A549 treated with RU486 at 1 μM for 4 hours (cell line): Measurements from ENCODE around the gene HEATR5A. TPM values are rescaled to one million over a fixed set of nuclear protein-coding genes. Genes with fewer than 3 reads are reported as not detected.

ENCODE experiments used
- total RNA-seq: library from RNA; stranded (reverse); fragments of 200-300 nt; extraction: Qiagen RNA extraction; gene quantifications from 5 replicates; pipeline ENCODE4 v1.2.3, GENCODE V29; 2022; ENCODE audit warnings: low read depth

Gene HEATR5A
- total RNA-seq, result 17.2 to 22.7 TPM (median 21.0 TPM) in 5 replicates

DNA sequence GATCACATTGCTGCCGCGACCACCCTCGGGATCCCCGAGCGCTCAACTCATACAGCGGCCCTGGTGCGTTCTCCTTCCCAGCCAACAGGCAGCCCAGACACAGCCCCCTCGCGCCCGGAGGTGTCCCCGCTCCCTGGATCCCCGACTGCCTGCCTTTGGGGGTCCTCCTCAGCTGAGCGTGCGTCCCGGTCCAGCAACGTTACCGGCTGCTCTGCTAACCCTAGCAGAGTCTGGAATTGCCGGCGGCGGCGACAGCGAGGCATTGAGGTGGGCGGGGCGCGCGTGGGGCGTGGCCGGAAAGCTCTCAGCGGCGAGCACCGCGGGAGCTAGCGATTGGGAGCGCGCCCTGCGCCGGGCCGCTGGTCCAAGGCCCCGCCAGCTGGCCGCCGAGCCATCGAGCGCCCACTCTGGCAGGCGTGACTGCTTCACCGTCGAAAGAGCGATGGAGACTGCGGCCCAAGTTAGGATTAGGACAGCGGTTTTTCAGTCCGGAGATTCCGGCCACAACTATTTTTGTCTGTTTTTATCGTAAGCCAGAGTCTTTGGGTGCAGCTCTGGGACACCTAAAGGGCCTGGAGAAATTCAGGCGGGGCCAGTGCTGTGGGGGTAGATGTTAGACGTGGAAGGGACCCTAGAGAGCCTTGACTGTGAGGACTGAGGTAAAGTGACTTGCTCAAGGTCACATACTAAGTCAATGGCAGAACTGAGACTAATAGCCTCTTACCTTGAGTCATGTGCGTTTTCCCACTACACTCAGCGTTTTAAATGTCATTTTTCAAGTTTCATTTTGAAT is at the start of gene HEATR5A:
TSS of gene HEATR5A (minus strand) at position 232 of the 793 bp plus-strand sequence. CDS start 17,575 bp downstream, outside the sequence.

DNA sequence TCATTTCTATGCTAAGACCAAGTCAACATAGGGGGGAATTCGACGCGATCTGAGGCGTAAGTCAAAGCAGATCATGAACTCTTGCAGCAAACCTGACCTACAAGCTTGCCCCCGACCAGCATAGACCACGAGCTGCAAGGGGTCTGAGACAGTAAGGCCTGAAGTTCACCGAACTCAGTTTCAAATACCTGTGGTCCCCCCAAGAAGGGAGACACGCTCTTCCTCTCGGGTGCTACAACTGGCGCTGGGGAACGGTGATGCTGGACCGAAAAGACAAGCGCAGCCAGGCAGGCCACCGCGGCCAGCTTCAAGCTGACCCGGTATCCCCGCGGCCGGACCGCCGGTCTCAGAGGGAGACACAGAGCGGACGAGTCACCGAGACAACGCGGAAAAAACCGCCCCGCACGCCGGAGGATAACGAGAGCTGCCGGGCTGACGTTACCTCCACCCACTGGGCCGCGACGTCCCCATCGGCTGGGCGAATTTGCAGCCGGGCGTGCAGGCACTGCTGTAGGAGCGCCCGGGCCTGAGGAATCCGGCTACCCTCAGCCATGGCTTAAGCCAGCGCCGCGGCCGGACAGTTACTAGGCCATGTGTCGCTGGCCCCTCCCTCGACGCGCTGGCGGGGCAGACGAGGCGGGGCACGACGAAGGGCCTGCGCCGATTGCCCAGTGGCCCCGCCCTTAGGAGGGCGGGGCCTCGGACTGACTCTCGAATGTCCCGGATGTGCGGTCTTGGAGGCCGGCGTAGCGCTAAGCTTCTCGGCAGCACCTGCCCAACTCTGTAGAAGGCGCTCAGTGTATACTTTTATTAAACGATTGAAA is 36.7 kb upstream of the HEATR5A start, which contains the start of gene DTD2:
TSS of gene DTD2 (minus strand) at position 666 of the 824 bp plus-strand sequence. CDS start at position 553, 113 bp downstream.

Other genes starting within 250 kb of the HEATR5A start
- 48.5 to 79.9 TPM (median 65.6 TPM) in 5 replicates for gene HECTD1, start 212.8 kb downstream of the HEATR5A start, total RNA-seq
- 13.0 to 22.3 TPM (median 17.8 TPM) in 5 replicates for gene DTD2, start 37.0 kb upstream of the HEATR5A start, total RNA-seq
- gene GPR33, start 67.5 kb upstream of the HEATR5A start, total RNA-seq, result not detected in 5 replicates
- gene NUBPL, start 140.9 kb upstream of the HEATR5A start, total RNA-seq, result 6.6 to 9.2 TPM (median 8.0 TPM) in 5 replicates